OCI-LY7 (cell line): ENCODE measurements around the gene HACD2.

Experiments
- EZH2phosphoT487 ChIP-seq: fragments of 200-600 bp; sonication (generic); IDR thresholded peaks from 2 replicates; pipeline ENCODE4 v1.6.1; 2018; ENCODE audit warnings: low read depth, borderline replicate concordance, mild to moderate bottlenecking, mixed run types, antibody characterized with exemption, low read length, moderate library complexity, mixed read lengths
- TF ChIP-seq, protein P1 (sequence below): fragments of 200-600 bp; sonication (generic); conservative IDR thresholded peaks from 2 replicates; pipeline ENCODE4 v1.5.1; 2014; ENCODE audit warnings: mild to moderate bottlenecking, antibody characterized with exemption, low read length, moderate library complexity, mixed read lengths

DNA sequence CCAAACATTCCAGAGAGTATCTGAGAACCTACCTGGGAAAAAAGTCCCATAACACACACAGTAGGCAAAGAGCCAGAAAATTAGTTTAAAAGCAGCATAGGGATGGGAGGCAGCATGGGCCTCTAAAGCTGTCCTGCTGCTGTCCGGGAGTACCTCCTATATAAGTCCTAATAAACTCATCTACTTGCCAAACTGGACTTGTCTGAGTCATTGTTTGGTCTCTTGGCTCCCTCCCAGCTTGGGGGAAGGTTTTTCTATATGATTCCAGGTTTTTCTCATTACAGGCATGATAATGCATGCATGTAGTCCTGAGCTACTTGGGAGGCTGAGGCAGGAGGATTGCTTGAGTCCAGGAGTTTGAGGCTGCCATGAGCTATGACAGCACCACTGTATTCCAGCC lies 17.5 kb upstream of the HACD2 start:
- TF ChIP-seq, protein P1, sequence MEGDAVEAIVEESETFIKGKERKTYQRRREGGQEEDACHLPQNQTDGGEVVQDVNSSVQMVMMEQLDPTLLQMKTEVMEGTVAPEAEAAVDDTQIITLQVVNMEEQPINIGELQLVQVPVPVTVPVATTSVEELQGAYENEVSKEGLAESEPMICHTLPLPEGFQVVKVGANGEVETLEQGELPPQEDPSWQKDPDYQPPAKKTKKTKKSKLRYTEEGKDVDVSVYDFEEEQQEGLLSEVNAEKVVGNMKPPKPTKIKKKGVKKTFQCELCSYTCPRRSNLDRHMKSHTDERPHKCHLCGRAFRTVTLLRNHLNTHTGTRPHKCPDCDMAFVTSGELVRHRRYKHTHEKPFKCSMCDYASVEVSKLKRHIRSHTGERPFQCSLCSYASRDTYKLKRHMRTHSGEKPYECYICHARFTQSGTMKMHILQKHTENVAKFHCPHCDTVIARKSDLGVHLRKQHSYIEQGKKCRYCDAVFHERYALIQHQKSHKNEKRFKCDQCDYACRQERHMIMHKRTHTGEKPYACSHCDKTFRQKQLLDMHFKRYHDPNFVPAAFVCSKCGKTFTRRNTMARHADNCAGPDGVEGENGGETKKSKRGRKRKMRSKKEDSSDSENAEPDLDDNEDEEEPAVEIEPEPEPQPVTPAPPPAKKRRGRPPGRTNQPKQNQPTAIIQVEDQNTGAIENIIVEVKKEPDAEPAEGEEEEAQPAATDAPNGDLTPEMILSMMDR: no peak
- no peak for TF ChIP-seq EZH2phosphoT487
